Progenitor cell of endocrine pancreas (in vitro differentiated cells): ENCODE results near the gene DTNBP1. TPM values are rescaled to one million over a fixed set of nuclear protein-coding genes. Genes with fewer than 3 reads are reported as not detected.

Experiments
- DNase-seq: peaks from one replicate; pipeline ENCODE4 v3.0.0; 2021; ENCODE audit warnings: low spot score; ENCODE audit not compliant: unreplicated experiment
- H3K27ac Mint-ChIP-seq: 2 replicates; pipeline ENCODE4 v1.8.0; 2021; ENCODE audit warnings: mild to moderate bottlenecking, moderate library complexity, mixed read lengths
- H3K27me3 Mint-ChIP-seq: 2 replicates; pipeline ENCODE4 v1.8.0; 2021; ENCODE audit warnings: mixed read lengths
- H3K36me3 Mint-ChIP-seq: 2 replicates; pipeline ENCODE4 v1.8.0; 2022; ENCODE audit warnings: mixed read lengths; ENCODE audit not compliant: insufficient read depth
- H3K4me1 Mint-ChIP-seq: 2 replicates; pipeline ENCODE4 v1.8.0; 2021; ENCODE audit warnings: low read depth, mixed read lengths
- H3K4me3 Mint-ChIP-seq: 2 replicates; pipeline ENCODE4 v1.8.0; 2021; ENCODE audit warnings: low read depth, mild to moderate bottlenecking, moderate library complexity, mixed read lengths
- H3K9me3 Mint-ChIP-seq: 2 replicates; pipeline ENCODE4 v1.8.0; 2021; ENCODE audit warnings: low read depth, mixed read lengths
- total RNA-seq: library from RNA; stranded (reverse); gene quantifications from 2 replicates; pipeline ENCODE4 v1.2.1, GENCODE V29; 2021
- TF ChIP-seq, protein P1 (sequence below): fragments of 200-600 bp; sonication (generic); IDR thresholded peaks from one replicate; pipeline ENCODE4 v1.5.0; 2021; ENCODE audit warnings: antibody characterized with exemption, mild to moderate bottlenecking; ENCODE audit not compliant: unreplicated experiment

Gene DTNBP1
- total RNA-seq, 1 donor from 2014 or later, result 17.7 TPM

DNA sequence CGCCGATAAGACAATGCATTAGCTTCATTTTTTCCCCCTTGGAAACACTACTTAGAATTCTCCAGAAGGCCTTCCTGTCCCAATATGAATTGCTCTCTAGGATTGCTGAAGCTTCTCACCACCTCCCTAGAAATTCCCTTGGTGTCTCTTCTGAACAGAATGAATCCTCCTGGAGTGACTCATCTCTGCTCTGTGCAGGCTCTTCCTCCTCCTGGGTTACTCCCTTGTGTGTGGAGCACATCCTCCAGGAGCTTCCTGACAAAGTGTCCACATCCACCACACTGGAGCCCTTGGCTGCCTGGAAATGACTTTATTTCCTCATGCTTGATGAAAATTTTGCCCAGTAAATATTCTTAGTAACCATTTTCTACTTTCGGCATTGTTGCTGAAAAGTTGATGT, 54.4 kb downstream of the DTNBP1 start:
- no peaks in the 10 kb centered on the region for H3K27me3 Mint-ChIP-seq
- peaks cover 15% of the 10 kb centered on the region for H3K36me3 Mint-ChIP-seq
- no peaks in the 10 kb centered on the region for H3K4me1 Mint-ChIP-seq
- no peak for DNase-seq
- H3K9me3 Mint-ChIP-seq, result peaks cover 4% of the 10 kb centered on the region
- H3K4me3 Mint-ChIP-seq, result no peak overlapping the region
- no peak overlapping the region for H3K27ac Mint-ChIP-seq
- TF ChIP-seq, protein P1, sequence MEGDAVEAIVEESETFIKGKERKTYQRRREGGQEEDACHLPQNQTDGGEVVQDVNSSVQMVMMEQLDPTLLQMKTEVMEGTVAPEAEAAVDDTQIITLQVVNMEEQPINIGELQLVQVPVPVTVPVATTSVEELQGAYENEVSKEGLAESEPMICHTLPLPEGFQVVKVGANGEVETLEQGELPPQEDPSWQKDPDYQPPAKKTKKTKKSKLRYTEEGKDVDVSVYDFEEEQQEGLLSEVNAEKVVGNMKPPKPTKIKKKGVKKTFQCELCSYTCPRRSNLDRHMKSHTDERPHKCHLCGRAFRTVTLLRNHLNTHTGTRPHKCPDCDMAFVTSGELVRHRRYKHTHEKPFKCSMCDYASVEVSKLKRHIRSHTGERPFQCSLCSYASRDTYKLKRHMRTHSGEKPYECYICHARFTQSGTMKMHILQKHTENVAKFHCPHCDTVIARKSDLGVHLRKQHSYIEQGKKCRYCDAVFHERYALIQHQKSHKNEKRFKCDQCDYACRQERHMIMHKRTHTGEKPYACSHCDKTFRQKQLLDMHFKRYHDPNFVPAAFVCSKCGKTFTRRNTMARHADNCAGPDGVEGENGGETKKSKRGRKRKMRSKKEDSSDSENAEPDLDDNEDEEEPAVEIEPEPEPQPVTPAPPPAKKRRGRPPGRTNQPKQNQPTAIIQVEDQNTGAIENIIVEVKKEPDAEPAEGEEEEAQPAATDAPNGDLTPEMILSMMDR, result no peak

DNA sequence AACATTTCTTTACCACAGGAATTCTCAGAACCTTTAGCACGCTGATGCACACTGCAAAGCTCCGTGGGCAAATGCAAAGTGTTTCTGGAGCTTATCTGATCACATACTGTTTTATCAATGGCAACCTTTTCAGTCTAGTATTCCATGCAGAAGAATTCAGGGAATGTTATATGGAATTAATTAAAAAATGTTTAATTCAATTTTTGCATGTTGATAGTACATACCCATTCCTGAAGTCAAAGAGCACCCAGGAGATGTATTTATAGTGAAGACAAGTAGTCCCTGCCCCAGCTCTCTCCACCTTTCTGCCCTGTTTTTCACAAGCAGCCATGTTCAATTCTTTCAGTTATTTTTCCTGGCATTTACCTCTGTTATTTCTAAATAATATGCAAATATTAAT, 55.2 kb downstream of the DTNBP1 start:
- TF ChIP-seq, protein P1, result no peak
- Mint-ChIP-seq H3K4me3 (no peak overlapping the region), H3K4me1 (no peaks in the 10 kb centered on the region), H3K36me3 (peaks cover 13% of the 10 kb centered on the region), H3K9me3 (peaks cover 4% of the 10 kb centered on the region), H3K27ac (no peak overlapping the region), H3K27me3 (no peaks in the 10 kb centered on the region)
- DNase-seq, result no peak

DNA sequence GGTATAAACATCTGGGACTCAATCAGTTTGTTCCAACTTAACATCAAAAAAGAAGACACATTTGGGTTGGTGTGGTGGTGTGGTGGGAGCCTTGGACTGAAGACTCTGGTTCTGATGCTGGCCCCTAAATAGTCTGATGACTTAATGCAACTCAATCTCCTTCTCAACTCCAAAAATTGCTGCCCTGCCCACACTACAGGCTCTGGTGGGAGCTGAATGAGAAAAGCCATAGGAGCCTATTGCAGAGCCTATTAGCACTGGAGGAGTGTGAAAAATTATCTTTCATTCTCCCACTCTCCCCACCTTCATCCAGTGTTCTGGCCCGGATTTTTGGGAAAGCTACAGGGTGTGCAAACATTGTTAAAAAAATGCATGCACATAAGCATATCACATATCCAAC, 56.5 kb downstream of the DTNBP1 start:
- peaks cover 8% of the 10 kb centered on the region for H3K36me3 Mint-ChIP-seq
- no peak overlapping the region for H3K27ac Mint-ChIP-seq
- H3K4me1 Mint-ChIP-seq, result no peaks in the 10 kb centered on the region
- peaks cover 2% of the 10 kb centered on the region for H3K9me3 Mint-ChIP-seq
- no peaks in the 10 kb centered on the region for H3K27me3 Mint-ChIP-seq
- TF ChIP-seq, protein P1, result no peak
- no peak for DNase-seq
- H3K4me3 Mint-ChIP-seq, result no peak overlapping the region

DNA sequence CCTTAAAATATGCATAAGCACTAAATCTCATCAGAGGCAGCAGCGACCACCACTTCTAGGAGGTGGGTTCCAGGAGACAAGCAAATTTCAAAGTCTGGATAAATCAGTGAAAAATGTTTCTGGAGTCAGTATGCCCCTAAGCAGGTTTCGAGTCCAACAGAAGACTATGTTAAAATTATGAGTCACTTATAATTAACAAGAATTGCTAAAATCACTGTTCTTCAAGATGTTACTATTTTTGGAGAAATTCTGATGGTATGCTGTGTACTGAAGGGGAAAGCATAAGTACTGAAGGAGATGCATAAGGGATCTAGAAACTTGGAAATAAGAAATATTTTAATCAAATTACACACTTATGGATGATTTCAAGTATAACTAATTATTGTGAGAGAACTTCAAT, 58.0 kb downstream of the DTNBP1 start:
- H3K36me3 Mint-ChIP-seq, result peaks cover 5% of the 10 kb centered on the region
- DNase-seq, result no peak
- H3K27me3 Mint-ChIP-seq, result no peaks in the 10 kb centered on the region
- H3K27ac Mint-ChIP-seq, result no peak overlapping the region
- no peaks in the 10 kb centered on the region for H3K4me1 Mint-ChIP-seq
- no peak overlapping the region for H3K4me3 Mint-ChIP-seq
- H3K9me3 Mint-ChIP-seq, result no peaks in the 10 kb centered on the region
- TF ChIP-seq, protein P1, result no peak

DNA sequence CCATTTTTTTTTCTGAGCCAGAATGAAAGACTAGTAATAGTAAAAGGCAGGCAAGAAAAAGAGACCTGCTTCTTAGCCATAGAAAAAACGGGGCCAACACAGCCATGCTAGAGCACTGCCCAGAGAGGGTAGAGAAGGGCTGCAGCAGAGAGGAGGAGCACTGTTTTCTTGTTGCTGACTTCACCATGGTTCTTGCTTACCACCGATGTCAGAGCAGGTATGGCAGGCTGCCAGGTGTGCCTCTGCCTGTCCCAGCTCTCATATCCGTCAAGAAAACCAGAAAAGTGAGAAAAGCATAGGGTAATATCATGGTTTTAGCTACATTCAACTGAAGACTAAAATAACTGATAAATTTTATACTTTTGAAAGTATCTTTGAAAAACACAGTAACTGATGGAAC, 60.7 kb downstream of the DTNBP1 start:
- Mint-ChIP-seq H3K27ac (no peak overlapping the region), H3K4me1 (no peaks in the 10 kb centered on the region), H3K36me3 (peaks cover 2% of the 10 kb centered on the region), H3K4me3 (no peak overlapping the region), H3K27me3 (no peaks in the 10 kb centered on the region), H3K9me3 (no peaks in the 10 kb centered on the region)
- TF ChIP-seq, protein P1, result no peak
- no peak for DNase-seq
